Duodenal mucosa (tissue), 2 donors: Measurements from ENCODE around the gene RPA1.

Source experiments
- H3K27ac ChIP-seq: one replicate; pipeline ENCODE4 v1.7.0; 2013; ENCODE audit warnings: low read depth, low read length
- H3K27me3 ChIP-seq, 2 donors: one replicate each; pipeline ENCODE4 v1.7.0; 2013; ENCODE audit warnings: low read length in 2 of 2, control low read depth in 1 of 2; ENCODE audit not compliant: insufficient read depth in 2 of 2, control insufficient read depth in 1 of 2
- H3K36me3 ChIP-seq, 2 donors: one replicate each; pipeline ENCODE4 v1.7.0; 2013; ENCODE audit warnings: low read length in 2 of 2, control low read depth in 1 of 2; ENCODE audit not compliant: insufficient read depth in 2 of 2, control insufficient read depth in 1 of 2
- H3K4me1 ChIP-seq, 2 donors: one replicate each; pipeline ENCODE4 v1.7.0; 2013; ENCODE audit warnings: low read length in 2 of 2, control low read depth in 1 of 2; ENCODE audit not compliant: insufficient read depth in 2 of 2, control insufficient read depth in 1 of 2
- H3K4me3 ChIP-seq, 2 donors: one replicate each; pipeline ENCODE4 v1.7.0; 2013; ENCODE audit warnings: low read length in 2 of 2, low read depth in 1 of 2
- H3K9ac ChIP-seq, 2 donors: one replicate each; pipeline ENCODE4 v1.7.0; 2013; ENCODE audit warnings: low read length in 2 of 2, low read depth in 1 of 2
- H3K9me3 ChIP-seq, 2 donors: one replicate each; pipeline ENCODE4 v1.7.0; 2013; ENCODE audit warnings: low read length in 2 of 2, control low read depth in 1 of 2; ENCODE audit not compliant: control insufficient read depth in 1 of 2

RPA1 gene

GRCh38 chr17:1810450-1811103 is 19.2 kb upstream of the RPA1 start:
- H3K36me3 ChIP-seq, result peaks cover 0 to 13% of the 10 kb centered on the region in 2 donors
- H3K9ac ChIP-seq, result peak overlapping the region; percentile 1 to 20
- H3K9me3 ChIP-seq, result no peaks in the 10 kb centered on the region
- H3K4me3 ChIP-seq, result no peak overlapping the region
- H3K4me1 ChIP-seq, result peaks cover 24% of the 10 kb centered on the region in 2 donors
- H3K27me3 ChIP-seq, result no peaks in the 10 kb centered on the region
- H3K27ac ChIP-seq, result peak overlapping the region; percentile 20

GRCh38 chr17:1813088-1813487 is 16.7 kb upstream of the RPA1 start:
- Histone ChIP-seq H3K27ac (no peak overlapping the region), H3K9ac (no peak overlapping the region), H3K9me3 (no peaks in the 10 kb centered on the region), H3K4me1 (peaks cover 16% of the 10 kb centered on the region in 2 donors), H3K4me3 (no peak overlapping the region), H3K36me3 (peaks cover 0 to 13% of the 10 kb centered on the region in 2 donors), H3K27me3 (no peaks in the 10 kb centered on the region)

GRCh38 chr17:1820528-1821252 is 9.1 kb upstream of the RPA1 start:
- H3K27me3 ChIP-seq, result no peaks in the 10 kb centered on the region
- H3K9me3 ChIP-seq, result no peaks in the 10 kb centered on the region
- no peak overlapping the region for H3K9ac ChIP-seq
- H3K4me1 ChIP-seq, result peaks cover 0 to 6% of the 10 kb centered on the region in 2 donors
- H3K4me3 ChIP-seq, result no peak overlapping the region
- H3K36me3 ChIP-seq, result peaks cover 4 to 22% of the 10 kb centered on the region in 2 donors
- no peak overlapping the region for H3K27ac ChIP-seq

GRCh38 chr17:1829216-1829591 is 601 bp upstream of the RPA1 start:
- H3K27ac ChIP-seq, result peak overlapping the region; percentile 84

DNA sequence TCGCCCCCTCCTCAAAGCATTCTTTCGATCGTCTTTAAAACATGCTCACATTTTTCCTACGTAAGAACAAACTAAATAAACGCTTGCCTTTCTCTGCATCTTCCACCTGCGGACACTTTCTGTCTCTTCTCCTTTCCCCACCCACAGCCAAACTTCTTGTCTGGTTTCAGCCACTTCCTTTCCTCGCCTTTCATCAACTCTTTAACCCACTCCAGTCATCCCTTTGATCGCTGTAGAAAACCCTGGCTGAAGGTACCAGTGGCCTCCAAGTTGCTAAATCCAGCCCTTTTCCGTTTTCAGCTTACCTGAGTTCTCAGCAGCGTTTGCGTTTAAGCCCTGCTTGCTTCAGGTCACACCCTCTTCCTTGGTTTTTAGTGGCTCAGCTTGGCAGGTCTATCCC is 483 bp downstream of the RPA1 start:
- Histone ChIP-seq H3K9me3 (no peaks in the 10 kb centered on the region), H3K4me1 (peaks cover 17 to 21% of the 10 kb centered on the region in 2 donors), H3K4me3 (peak overlapping the region; percentile 83 to 93), H3K27ac (no peak overlapping the region), H3K9ac (peak overlapping the region; percentile 61 to 86), H3K36me3 (peaks cover 4 to 8% of the 10 kb centered on the region in 2 donors), H3K27me3 (no peaks in the 10 kb centered on the region)

More at GRCh38 chr17:1829216-1829591, 601 bp upstream of the RPA1 start:
- peak overlapping the region; percentile 61 to 86 for H3K9ac ChIP-seq
- H3K9me3 ChIP-seq, result no peaks in the 10 kb centered on the region
- H3K4me1 ChIP-seq, result peaks cover 17 to 21% of the 10 kb centered on the region in 2 donors
- peaks cover 8 to 15% of the 10 kb centered on the region in 2 donors for H3K36me3 ChIP-seq
- H3K27me3 ChIP-seq, result no peaks in the 10 kb centered on the region
- H3K4me3 ChIP-seq, result peak overlapping the region; percentile 83 to 93

- Histone ChIP-seq H3K9me3 (no peaks in the 10 kb centered on the region), H3K27ac (no peak overlapping the region), H3K36me3 (no peaks in the 10 kb centered on the region), H3K9ac (no peak overlapping the region), H3K27me3 (no peaks in the 10 kb centered on the region), H3K4me3 (no peak overlapping the region), H3K4me1 (peaks cover 11 to 15% of the 10 kb centered on the region in 2 donors)
Measured at GRCh38 chr17:1834380-1835149, 4.8 kb downstream of the RPA1 start.

- H3K27ac ChIP-seq, result no peak overlapping the region
- H3K9me3 ChIP-seq, result no peaks in the 10 kb centered on the region
- H3K4me1 ChIP-seq, result no peaks in the 10 kb centered on the region
- H3K27me3 ChIP-seq, result no peaks in the 10 kb centered on the region
- no peak overlapping the region for H3K9ac ChIP-seq
- no peak overlapping the region for H3K4me3 ChIP-seq
- H3K36me3 ChIP-seq, result peaks cover 14 to 20% of the 10 kb centered on the region in 2 donors
Measured at GRCh38 chr17:1839516-1839915, 9.7 kb downstream of the RPA1 start.

- H3K27ac ChIP-seq, result no peak overlapping the region
- H3K4me1 ChIP-seq, result no peaks in the 10 kb centered on the region
- H3K9me3 ChIP-seq, result no peaks in the 10 kb centered on the region
- no peak overlapping the region for H3K4me3 ChIP-seq
- H3K9ac ChIP-seq, result no peak overlapping the region
- no peaks in the 10 kb centered on the region for H3K27me3 ChIP-seq
- H3K36me3 ChIP-seq, result peaks cover 23 to 47% of the 10 kb centered on the region in 2 donors
Measured at GRCh38 chr17:1843947-1844346, 14.1 kb downstream of the RPA1 start.

DNA sequence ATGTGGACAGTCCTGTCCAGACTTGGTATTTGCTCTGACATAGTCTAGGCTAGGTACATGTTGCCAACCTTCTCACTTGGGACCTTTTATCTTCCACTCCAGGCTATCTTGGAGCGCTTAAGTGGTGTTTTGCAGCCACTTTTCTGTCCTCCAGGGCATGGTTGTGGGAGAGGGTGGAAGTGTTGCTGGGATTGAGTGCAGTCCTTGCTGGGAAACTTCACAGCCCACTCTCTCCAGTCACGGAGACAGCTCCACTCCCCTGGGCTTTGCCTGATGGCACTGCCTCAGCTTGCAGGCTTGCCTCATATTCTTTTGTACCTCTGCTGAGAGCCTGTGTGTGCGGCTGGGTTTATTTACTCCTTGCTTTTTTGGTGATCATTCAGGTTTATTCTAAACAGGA is 17.4 kb downstream of the RPA1 start:
- H3K27ac ChIP-seq, result no peak overlapping the region
- no peaks in the 10 kb centered on the region for H3K4me1 ChIP-seq
- no peak overlapping the region for H3K9ac ChIP-seq
- H3K27me3 ChIP-seq, result no peaks in the 10 kb centered on the region
- no peak overlapping the region for H3K4me3 ChIP-seq
- H3K9me3 ChIP-seq, result no peaks in the 10 kb centered on the region
- peaks cover 24 to 58% of the 10 kb centered on the region in 2 donors for H3K36me3 ChIP-seq

- peaks cover 19 to 49% of the 10 kb centered on the region in 2 donors for H3K36me3 ChIP-seq
- H3K27me3 ChIP-seq, result no peaks in the 10 kb centered on the region
- H3K4me1 ChIP-seq, result no peaks in the 10 kb centered on the region
- H3K4me3 ChIP-seq, result no peak overlapping the region
- H3K27ac ChIP-seq, result no peak overlapping the region
- H3K9me3 ChIP-seq, result no peaks in the 10 kb centered on the region
- no peak overlapping the region for H3K9ac ChIP-seq
Measured at GRCh38 chr17:1852327-1852726, 22.5 kb downstream of the RPA1 start.
